Measurements from ENCODE around the gene CYP2R1.

GRCh38 chr11:14894657-14895598 is 2.9 kb upstream of the CYP2R1 start:
- no peak for TF ChIP-seq CTCF (IDR thresholded peaks at IDR 0.05)
- TF ChIP-seq POLR2A (IDR thresholded peaks at IDR 0.05), result no peak
